AG09309 (cell line): Measurements from ENCODE around the gene FBXO4.
A peak's percentile ranks its signal among the peaks of the same experiment; 100 is the strongest.

Experiments used
- DNase-seq: peaks from one replicate; pipeline ENCODE4 v3.0.0-alpha.2; 2010; ENCODE audit warnings: low read depth
- H3K4me3 ChIP-seq: 2 replicates; pipeline ENCODE4 v1.5.1; 2011; ENCODE audit warnings: mild to moderate bottlenecking, low read depth, low read length, moderate library complexity; ENCODE audit not compliant: control insufficient read depth
- TF ChIP-seq, protein P1 (sequence below): IDR thresholded peaks from 2 replicates; pipeline ENCODE4 v1.5.1; 2011; ENCODE audit warnings: mild to moderate bottlenecking, low read depth, low read length, inconsistent platforms; ENCODE audit not compliant: insufficient read depth, control insufficient read depth; ENCODE audit errors: missing control alignments

FBXO4 gene

DNA sequence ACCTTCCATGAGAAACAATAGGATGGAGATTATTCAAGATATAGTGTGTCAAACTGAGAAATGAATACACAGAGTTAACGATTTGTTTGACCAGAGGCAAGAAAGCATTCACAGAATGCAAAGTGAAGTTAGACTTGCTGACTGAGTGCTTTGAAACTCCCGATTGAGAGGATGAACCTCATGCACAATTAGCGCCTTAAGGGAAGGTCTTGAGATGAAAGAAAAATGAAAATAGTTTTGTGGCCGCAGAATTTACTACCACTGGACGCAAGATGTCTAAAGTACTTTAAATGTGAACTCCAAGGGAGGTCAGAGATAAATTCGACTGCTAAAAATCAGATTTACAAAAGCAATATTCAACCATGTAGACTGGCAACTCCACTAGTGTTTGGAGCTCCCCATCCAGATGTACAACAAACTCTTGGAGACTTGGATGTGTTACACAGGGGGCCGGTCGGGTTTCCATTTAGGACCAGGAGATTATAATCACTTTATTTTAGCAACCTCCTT, 21.6 kb upstream of the FBXO4 start:
- TF ChIP-seq, protein P1, sequence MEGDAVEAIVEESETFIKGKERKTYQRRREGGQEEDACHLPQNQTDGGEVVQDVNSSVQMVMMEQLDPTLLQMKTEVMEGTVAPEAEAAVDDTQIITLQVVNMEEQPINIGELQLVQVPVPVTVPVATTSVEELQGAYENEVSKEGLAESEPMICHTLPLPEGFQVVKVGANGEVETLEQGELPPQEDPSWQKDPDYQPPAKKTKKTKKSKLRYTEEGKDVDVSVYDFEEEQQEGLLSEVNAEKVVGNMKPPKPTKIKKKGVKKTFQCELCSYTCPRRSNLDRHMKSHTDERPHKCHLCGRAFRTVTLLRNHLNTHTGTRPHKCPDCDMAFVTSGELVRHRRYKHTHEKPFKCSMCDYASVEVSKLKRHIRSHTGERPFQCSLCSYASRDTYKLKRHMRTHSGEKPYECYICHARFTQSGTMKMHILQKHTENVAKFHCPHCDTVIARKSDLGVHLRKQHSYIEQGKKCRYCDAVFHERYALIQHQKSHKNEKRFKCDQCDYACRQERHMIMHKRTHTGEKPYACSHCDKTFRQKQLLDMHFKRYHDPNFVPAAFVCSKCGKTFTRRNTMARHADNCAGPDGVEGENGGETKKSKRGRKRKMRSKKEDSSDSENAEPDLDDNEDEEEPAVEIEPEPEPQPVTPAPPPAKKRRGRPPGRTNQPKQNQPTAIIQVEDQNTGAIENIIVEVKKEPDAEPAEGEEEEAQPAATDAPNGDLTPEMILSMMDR: no peak
- no peak for DNase-seq
- H3K4me3 ChIP-seq: peak overlapping the region; percentile 85

DNA sequence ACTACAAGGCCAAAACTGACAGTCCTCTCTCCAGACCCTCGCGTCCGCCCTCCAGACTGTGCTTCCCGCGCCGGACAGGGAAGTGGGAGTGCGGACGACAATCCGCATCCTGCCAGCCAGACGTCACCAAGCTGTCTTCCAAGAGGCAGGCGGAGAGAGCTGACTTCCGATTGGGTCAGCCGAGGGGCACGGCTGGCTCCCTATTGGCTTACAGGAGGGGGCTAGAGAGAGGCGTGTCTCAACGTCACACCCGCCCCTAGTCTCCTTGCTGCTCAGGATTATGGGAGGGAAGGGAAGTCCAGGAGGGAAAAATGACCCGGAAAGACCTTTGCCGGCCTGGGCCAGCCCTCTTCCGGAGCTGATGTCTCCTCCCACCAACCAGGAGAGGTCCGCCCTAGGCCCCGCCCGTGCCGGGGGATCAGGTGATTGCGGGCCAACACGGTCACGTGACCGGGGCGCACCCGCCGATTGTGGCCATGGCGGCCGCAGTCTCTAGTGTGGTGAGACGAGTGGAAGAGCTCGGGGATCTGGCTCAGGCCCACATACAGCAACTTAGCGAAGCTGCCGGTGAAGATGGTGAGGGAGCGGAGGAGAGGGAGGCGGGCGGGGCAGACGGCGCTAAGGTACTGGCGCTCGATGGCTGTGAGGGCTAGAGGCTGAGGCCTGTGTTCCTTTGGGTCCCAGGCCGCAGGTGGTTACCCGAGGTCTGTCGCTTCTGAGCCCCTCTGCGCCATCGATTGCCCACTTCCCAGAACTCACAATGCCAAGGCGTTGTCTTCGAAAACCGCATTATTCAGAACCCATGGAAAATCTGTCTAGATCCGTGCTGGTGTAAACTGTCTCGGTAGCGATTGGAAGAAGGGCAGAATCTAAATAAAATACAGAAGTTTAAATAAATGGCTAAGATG, 20.9 kb upstream of the FBXO4 start, which contains the start of gene RIMOC1:
Gene RIMOC1 (plus strand): TSS at position 453 of the 908 bp plus-strand sequence. CDS start 24 bp downstream, at position 477.
- TF ChIP-seq, protein P1: no peak
- peak; percentile 99 for DNase-seq
- peak within 1 kb of the TSS; percentile 85 for H3K4me3 ChIP-seq

DNA sequence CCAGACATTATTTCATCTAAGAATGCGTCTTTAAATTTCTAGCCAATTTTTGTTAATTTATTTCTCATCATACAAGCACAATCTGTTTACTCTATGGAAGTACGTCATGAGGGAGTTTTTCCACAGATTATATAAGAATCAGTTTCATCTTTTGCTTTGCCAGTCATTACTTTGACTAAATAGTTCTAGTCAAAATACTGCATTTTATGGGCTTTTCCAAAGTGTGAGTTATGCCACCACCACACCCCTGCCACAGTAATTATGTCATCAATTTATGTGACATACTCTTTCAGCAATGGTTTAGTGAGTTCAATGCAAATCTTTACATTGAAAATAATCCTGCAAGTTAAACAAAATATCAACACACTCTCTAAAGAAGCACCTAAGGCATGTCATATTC, 18.9 kb upstream of the FBXO4 start:
- DNase-seq: no peak

DNA sequence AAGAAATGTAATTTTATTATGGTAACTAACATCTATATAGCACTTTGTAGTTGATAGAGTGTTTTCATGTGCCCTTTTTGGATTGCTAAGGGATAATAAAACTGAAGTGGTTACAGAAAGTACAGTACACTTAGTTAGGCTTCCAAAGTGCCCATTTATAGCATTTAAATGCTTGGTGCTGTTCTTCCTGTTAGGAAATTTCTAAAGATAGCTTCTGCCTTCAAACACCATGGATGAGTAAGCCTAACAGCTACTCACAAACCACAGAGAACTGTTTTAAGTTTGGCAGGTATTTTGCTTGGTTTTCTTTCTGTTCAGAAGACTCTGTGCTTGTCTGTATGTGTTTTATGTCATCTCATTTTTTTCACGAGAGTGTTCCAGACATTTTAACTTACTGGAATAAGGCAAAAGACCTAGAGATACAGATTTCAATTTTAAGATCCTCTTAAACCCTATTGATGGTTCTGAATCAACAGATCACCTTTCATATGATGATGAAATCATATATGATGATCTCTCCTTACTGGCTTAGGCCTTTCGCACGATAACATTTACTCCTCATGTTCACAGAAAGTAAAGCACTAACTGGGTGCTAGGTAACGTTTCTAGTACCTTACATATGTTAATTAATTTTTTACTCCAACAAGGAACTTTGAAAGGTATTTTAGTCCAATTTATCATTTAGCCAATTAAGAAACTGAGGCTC, 16.6 kb upstream of the FBXO4 start:
- peak; percentile 55 for DNase-seq
- TF ChIP-seq, protein P1: no peak
- H3K4me3 ChIP-seq: no peak overlapping the region

More for the DNA sequence above, 18.9 kb upstream of the FBXO4 start:
- H3K4me3 ChIP-seq: no peak overlapping the region
- TF ChIP-seq, protein P1: no peak

DNA sequence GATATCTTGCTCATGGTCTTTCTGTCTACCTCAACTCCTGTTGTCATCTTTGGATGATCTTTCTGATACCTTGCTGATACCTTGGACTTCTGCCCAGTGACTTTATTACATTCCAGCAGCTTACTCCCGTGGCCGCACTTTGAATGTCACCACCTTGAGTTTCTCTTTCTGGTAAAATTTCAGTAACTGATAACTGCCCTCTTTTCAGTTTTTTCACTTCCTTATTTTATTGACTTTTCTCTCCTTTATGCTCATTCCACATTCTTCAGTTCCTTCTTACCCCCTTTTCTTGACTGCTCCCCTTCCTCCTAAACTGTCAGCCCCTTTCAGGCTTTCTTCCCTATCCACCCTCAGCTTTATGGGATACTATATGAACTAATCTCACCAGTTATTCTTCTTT, 7.0 kb upstream of the FBXO4 start:
- TF ChIP-seq, protein P1: no peak
- DNase-seq: no peak
- H3K4me3 ChIP-seq: no peak overlapping the region

DNA sequence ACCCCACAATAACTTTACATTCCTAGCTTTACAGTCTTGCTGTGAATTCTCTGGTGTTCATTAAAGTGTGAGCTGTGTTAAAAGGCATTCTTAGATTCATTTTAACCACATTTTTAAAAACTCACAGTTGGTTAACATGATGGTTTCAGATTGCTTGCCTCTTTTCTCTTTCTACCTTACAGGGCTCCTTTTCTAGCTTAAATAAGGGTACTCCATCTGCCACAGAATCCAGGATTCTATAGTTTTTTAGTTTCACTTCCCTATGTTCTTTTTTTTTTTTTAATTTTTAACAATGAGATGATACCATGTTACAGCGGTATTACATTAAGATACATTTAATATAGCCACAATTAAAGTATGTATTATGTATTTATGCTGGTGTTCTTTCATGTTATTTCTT, 3.9 kb upstream of the FBXO4 start:
- H3K4me3 ChIP-seq: no peak overlapping the region
- DNase-seq: no peak
- TF ChIP-seq, protein P1: no peak
